Esophagus squamous epithelium (tissue), 5 donors: ENCODE measurements around the gene GRIP2. TPM values are rescaled to one million over a fixed set of nuclear protein-coding genes. Genes with fewer than 3 reads are reported as not detected.

ENCODE experiments used
- DNase-seq: peaks from one replicate; lab custom pipeline; 2025; lab: John Stamatoyannopoulos, UW
- H3K27ac ChIP-seq, 4 donors: fragments of 200-600 bp; sonication (generic); one replicate each; pipeline ENCODE4 v1.5.1; 2016 to 2019; ENCODE audit warnings: mild to moderate bottlenecking in 1 of 4
- H3K27me3 ChIP-seq, 4 donors: fragments of 200-600 bp; sonication (generic); 1 replicate in 3 of 4; 2 replicates in 1 of 4; pipeline versions ENCODE4 v1.5.1 to v1.6.0; 2017 to 2021; ENCODE audit warnings: antibody characterized with exemption in 1 of 4
- H3K36me3 ChIP-seq, 3 donors: fragments of 200-600 bp; sonication (generic); one replicate each; pipeline ENCODE4 v1.5.1; 2016 to 2019
- H3K4me1 ChIP-seq, 3 donors: fragments of 200-600 bp; sonication (generic); one replicate each; pipeline ENCODE4 v1.5.1; 2017 to 2019
- H3K4me3 ChIP-seq, 4 donors: fragments of 200-600 bp; sonication (generic); 1 replicate in 3 of 4; 2 replicates in 1 of 4; pipeline ENCODE4 v1.5.1; 2016 to 2019; ENCODE audit warnings: mild to moderate bottlenecking in 2 of 4, moderate library complexity in 1 of 4
- H3K9me3 ChIP-seq, 3 donors: fragments of 200-600 bp; sonication (generic); one replicate each; pipeline ENCODE4 v1.5.1; 2016 to 2019
- POLR2A ChIP-seq, 4 donors: fragments of 450-650 bp; IDR thresholded peaks; one replicate each; pipeline ENCODE4 v1.6.1; 2017; ENCODE audit warnings: antibody characterized with exemption in 4 of 4, mild to moderate bottlenecking in 4 of 4, moderate library complexity in 3 of 4
- whole genome bisulfite sequencing, 2 donors: methylation state at CpG; one replicate each; pipeline ENCODE4 v1.1.5; 2018; 5-methylcytosine and 5-hydroxymethylcytosine counted together
- intact Hi-C: fragments of 100-400 bp; cut with DNase I; formaldehyde crosslinking; loops from one replicate; pipeline ENCODE4 v1.15.0; 2022
- total RNA-seq, 4 donors: library from RNA; depleted of rRNA; stranded (reverse); fragments of >200 nt; gene quantifications; one replicate each; pipeline ENCODE4 v1.1.0, GENCODE V29; 2016
- TF ChIP-seq, protein P1 (sequence below), 6 experiments: fragments of 450-650 bp in 4 of 6; fragments of 200-600 bp in 2 of 6; sonication (generic) in 2 of 6; IDR thresholded peaks; one replicate each; pipeline ENCODE4 v1.5.1; 2016 to 2019; ENCODE audit warnings: antibody characterized with exemption in 6 of 6, mild to moderate bottlenecking in 4 of 6, moderate library complexity in 4 of 6
- donor health status: DM: yes; HTN: yes; CAD: no.

GRIP2 gene
- total RNA-seq, 4 donors from 2014 or later, result 0.23 to 2.9 (median 0.53) TPM

DNA sequence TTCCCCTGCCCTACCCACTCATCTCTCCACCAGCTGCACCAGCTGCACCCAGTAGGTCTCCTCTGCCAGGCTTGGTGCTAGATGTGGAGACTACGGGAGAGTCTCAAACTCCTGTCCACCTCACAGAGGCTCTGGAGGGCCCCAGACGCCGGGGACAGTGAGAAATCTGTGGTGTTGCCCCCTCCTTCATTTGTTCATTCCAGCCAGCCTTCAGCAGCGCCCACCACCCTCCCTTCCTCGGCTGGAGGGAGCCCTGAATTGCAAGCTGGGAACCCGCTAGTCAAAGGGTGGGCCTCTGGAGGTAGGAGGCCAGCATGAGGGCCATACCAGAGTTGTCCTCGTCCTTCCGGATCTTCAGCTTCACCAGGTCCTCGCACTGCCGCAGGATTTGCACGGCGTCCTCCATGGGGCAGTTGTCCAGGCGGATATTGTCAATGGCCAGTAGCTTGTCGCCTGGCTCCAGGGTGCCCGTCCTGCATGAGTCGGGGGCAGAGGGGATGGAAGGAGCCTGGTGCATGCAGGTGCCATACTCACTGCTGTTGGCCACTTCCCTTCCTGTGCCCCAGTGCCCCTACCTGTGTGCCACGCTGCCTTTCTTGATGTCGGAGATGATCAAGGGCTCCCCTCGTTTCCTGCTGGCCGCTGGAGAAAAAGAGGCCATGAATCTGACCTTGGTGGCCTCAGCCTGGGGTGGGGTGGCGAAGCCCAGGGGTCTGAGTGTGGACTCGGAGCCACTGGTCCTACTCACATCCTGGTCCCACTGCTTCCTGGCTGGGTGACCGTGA, 29.1 kb downstream of the GRIP2 start:
- Histone ChIP-seq H3K4me3 (no peak overlapping the region), H3K9me3 (no peaks in the 10 kb centered on the region), H3K27ac (no peak overlapping the region), H3K27me3 (no peaks in the 10 kb centered on the region), H3K36me3 (no peaks in the 10 kb centered on the region), H3K4me1 (peaks cover 0 to 5% (median 5%) of the 10 kb centered on the region in 3 donors)
- intact Hi-C loops, result no loop called here
- DNase-seq, result no peak
- no peak for TF ChIP-seq POLR2A (IDR thresholded peaks at IDR 0.05)
- TF ChIP-seq, protein P1, sequence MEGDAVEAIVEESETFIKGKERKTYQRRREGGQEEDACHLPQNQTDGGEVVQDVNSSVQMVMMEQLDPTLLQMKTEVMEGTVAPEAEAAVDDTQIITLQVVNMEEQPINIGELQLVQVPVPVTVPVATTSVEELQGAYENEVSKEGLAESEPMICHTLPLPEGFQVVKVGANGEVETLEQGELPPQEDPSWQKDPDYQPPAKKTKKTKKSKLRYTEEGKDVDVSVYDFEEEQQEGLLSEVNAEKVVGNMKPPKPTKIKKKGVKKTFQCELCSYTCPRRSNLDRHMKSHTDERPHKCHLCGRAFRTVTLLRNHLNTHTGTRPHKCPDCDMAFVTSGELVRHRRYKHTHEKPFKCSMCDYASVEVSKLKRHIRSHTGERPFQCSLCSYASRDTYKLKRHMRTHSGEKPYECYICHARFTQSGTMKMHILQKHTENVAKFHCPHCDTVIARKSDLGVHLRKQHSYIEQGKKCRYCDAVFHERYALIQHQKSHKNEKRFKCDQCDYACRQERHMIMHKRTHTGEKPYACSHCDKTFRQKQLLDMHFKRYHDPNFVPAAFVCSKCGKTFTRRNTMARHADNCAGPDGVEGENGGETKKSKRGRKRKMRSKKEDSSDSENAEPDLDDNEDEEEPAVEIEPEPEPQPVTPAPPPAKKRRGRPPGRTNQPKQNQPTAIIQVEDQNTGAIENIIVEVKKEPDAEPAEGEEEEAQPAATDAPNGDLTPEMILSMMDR (IDR thresholded peaks at IDR 0.05), result no peak
- WGBS, 2 donors, result 61 to 83% methylated on average over 10 of the region's 23 CpGs

DNA sequence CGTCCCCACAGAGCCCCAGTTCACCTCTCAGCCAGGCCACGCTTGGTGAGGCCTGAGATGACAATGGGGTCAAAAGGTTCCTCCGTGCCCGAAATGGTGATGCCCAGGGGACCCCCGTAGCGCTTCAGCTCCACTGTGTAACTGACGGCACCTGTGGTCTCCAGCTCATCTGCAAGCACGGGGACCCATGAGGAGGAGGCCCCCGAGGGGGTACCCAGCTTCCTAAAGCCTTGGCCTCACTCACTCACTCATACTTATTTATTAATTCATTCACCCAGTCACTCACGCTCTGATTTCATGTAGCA, 30.4 kb downstream of the GRIP2 start:
- WGBS, 2 donors, result 69 to 91% methylated on average over 2 to 8 of the region's 10 CpGs

DNA sequence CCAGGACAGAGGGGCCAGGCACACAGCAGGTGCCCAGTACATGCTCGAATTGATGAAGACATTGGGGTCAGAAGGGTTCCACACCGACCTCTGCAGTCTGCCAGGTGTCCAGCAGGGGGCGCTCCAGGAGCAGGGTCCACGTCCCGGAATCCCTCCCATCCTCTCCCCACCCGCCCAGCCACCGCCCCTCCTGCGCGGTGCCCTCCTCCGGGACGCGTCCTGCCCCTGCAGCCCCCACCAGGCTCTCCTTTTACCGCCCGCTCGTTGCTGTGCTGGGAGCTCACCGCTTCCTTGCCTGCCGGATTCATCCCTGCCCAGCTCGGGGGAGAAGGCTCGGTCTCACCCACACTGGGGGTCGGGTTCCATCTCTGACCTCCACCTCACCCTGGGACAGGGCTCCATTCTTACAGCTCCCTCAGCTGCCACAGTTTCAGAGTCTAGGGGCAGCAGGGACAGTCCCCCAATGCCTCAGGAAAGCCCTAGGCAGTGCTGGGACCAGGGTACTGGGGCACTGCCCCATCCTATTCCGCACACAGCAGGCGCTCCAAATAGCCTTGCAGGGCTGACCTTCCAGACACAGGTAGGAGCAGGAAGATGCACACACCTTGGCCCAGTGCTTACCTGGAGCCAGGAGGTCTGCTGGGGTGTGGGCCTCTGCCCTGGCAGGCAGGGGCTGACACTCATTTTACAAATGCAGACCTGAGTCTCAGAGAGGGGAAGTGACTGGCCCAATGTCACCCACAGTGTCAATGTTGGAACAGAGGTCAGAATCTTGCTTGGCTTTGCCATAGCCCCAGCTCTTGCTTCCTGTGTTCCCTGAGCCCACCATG, 31.0 kb downstream of the GRIP2 start:
- TF ChIP-seq, protein P1 (IDR thresholded peaks at IDR 0.05), result peak; percentile 77 to 97 (median 80)
- TF ChIP-seq POLR2A (IDR thresholded peaks at IDR 0.05), result no peak
- Histone ChIP-seq H3K4me3 (peak overlapping the region in 1 of 4 donors; percentile 26), H3K9me3 (no peaks in the 10 kb centered on the region), H3K27ac (no peak overlapping the region), H3K27me3 (no peaks in the 10 kb centered on the region), H3K4me1 (peaks cover 0 to 5% (median 5%) of the 10 kb centered on the region in 3 donors), H3K36me3 (no peaks in the 10 kb centered on the region)
- WGBS, 2 donors, result 0% methylated on average over 4 to 10 of the region's 22 CpGs
- no peak for DNase-seq
- intact Hi-C loops, result loop anchor here (10.0 kb wide), 1 partner anchor 406 kb away; no protein-coding TSS in a partner anchor

More for the DNA sequence above, 30.4 kb downstream of the GRIP2 start:
- no peaks in the 10 kb centered on the region for H3K27me3 ChIP-seq
- H3K4me1 ChIP-seq, result peaks cover 0 to 5% (median 5%) of the 10 kb centered on the region in 3 donors
- intact Hi-C loops, result loop anchor here (10.0 kb wide), 1 partner anchor 405 kb away; no protein-coding TSS in a partner anchor
- TF ChIP-seq POLR2A (IDR thresholded peaks at IDR 0.05), result no peak
- TF ChIP-seq, protein P1 (IDR thresholded peaks at IDR 0.05), result no peak
- no peaks in the 10 kb centered on the region for H3K36me3 ChIP-seq
- H3K27ac ChIP-seq, result no peak overlapping the region
- no peak overlapping the region for H3K4me3 ChIP-seq
- no peaks in the 10 kb centered on the region for H3K9me3 ChIP-seq
- DNase-seq, result no peak

DNA sequence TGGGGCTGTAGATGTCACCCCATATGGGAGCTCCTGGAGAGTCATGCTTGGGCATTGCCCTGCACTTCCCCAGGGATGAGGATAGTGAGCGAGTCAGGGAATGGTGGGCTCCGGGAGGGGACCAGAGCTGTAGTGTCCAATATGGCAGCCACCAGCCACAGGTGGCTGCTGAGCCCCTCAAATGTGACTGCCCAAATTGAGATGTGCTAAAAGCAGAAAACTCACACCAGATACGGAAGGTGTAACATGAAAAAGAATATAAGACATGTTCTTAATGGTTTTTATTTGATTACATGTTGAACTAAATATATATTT, 31.7 kb downstream of the GRIP2 start:
- 44 to 50% methylated on average over 3 of the region's 3 CpGs for WGBS, 2 donors
- TF ChIP-seq, protein P1 (IDR thresholded peaks at IDR 0.05), result no peak
- TF ChIP-seq POLR2A (IDR thresholded peaks at IDR 0.05), result no peak
- H3K27ac ChIP-seq, result no peak overlapping the region
- peaks cover 0 to 5% (median 5%) of the 10 kb centered on the region in 3 donors for H3K4me1 ChIP-seq
- no peak overlapping the region for H3K4me3 ChIP-seq
- intact Hi-C loops, result loop anchor here (10.0 kb wide), 1 partner anchor 406 kb away; no protein-coding TSS in a partner anchor
- H3K9me3 ChIP-seq, result no peaks in the 10 kb centered on the region
- no peaks in the 10 kb centered on the region for H3K27me3 ChIP-seq
- H3K36me3 ChIP-seq, result no peaks in the 10 kb centered on the region
- no peak for DNase-seq
